GM12892 (cell line): Measurements from ENCODE around the gene ANTXR1.

Source experiments
- DNase-seq: peaks from one replicate; pipeline ENCODE4 v3.0.0; 2011; ENCODE audit not compliant: insufficient read length
- FAIRE-seq: peaks from 2 replicates; lab custom pipeline; 2011; peaks lifted over from hg19 to GRCh38; lab: Jason Lieb, UNC
- POLR2A ChIP-seq: IDR thresholded peaks from 2 replicates; pipeline ENCODE4 v1.6.1; 2011; ENCODE audit warnings: low read depth, low read length, control low read depth
- POLR2AphosphoS5 ChIP-seq: IDR thresholded peaks from 2 replicates; pipeline ENCODE4 v1.6.1; 2011; ENCODE audit warnings: low read depth, low read length, control low read depth
- TAF1 ChIP-seq: IDR thresholded peaks from 2 replicates; pipeline ENCODE4 v1.6.1; 2011; ENCODE audit warnings: low read depth, mild to moderate bottlenecking, control low read depth, low read length, borderline replicate concordance

ANTXR1 gene

DNA sequence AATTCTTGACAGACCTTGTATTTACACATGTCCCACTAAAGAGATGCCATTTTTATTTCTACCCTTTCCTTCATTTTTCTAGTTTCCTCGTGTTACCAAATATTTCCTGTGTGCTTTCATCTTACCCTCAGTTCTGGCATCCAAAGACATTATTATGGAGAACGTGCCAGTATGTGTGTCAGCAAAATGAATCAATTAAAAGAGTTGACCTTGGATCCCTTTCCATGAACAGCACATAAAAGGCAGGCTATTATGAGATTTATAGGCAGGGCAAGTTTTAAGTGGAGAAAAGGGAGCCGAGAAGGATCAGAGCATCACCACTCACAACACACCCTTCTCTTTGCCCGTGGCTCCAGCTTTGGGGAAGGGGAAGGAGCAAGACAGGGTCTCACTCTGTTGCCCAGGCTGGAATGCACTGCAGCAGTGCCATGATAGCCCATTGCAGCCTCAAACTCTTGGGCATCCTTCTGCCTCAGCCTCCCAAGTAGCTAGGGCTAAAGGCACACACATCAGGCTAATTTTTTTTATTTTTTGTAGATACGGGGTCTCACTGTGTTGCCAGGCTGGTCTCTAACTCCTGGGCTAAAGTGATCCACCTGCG lies 224.2 kb downstream of the ANTXR1 start:
- TF ChIP-seq TAF1 (no peak), POLR2A (no peak), POLR2AphosphoS5 (no peak)
- DNase-seq (no peak), FAIRE-seq (no peak)

DNA sequence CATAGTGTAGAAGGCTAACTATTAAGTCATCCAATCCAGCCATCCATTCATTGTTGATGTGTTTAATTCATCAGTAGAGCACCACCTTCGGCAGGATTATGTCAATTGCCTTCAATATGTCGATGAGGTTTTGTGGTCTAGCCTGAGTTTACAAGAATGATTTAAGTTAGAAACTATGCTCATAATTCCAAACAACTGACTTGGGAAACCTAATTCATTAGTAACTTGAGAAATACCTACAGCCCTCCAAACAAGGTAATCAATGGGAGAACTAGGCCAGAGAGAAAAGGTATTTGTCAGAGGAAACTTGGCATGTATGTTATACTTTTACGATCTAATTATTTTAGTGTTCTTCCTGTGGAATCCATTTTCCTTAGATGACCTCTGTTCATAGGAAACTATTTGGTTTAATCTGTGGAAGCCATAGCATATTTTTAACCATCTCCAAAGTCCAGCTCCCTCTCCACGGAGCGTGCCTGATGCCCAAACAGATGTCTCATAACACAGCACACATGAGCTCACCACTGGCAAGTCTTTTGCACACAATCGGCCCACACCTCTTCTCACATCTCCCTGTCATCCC lies 225.6 kb downstream of the ANTXR1 start:
- no peak for DNase-seq
- no peak for FAIRE-seq
- TF ChIP-seq TAF1 (no peak), POLR2AphosphoS5 (no peak), POLR2A (no peak)

DNA sequence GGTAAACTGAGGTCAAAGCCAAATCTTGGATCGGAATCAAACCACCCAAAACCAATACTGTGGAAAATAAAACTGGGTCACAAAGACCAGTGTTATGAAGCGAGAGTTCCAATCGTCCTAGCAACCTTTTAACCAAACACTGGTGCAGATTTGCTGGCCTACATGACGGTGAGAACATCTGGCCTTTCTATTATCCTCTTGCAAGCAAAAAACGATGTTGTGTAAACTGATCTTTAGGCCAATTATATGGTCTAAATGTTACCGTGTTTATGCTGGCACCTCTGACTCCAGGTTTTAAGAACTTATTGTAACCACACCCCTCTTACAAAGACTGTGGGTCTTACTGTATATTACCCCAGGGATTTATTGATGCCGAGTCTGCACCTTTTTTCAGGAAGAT lies 228.1 kb downstream of the ANTXR1 start:
- DNase-seq (no peak), FAIRE-seq (no peak)
- TF ChIP-seq POLR2AphosphoS5 = no peak
- TF ChIP-seq TAF1 = no peak
- TF ChIP-seq POLR2A = no peak

DNA sequence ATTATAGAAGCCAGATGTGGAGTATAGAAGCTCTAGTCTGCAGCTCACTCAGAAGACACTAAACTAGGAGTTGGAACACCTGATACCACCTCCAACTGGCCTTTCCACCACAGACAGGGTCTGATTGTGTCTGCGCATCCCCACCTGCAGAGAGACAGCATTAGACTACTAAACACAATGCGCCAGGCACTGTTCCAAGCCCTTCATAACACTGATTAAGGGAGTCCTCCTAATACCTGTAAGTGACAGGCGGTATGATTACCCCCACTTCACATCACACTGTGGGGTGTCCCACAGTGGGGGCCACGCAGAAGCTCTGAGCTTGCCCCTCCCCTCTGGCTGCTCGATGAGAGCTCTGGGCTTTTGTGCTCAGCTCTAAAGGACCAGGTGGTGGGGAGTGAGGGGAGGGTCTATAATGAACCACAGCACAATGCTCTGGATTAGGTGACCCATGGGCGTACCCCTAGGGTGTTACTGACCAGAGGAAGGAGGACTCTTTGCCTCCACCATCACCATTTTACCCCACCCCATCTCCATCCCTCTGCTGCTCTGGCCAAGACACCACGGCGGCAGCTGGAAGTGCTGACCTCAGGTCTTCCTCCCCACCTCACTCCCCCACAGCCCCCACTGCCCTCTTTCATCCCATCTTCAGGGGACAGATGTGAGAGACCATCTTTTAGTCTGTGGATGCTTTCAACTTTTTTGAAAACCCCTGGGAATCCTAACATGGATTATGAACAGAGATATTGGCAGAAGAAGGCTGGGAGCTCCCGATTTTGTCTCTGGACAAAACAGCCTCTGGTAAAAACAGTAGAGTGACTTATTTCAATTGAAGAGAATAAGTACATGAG lies 228.9 kb downstream of the ANTXR1 start:
- TF ChIP-seq POLR2A (no peak), TAF1 (no peak), POLR2AphosphoS5 (no peak)
- DNase-seq = no peak
- no peak for FAIRE-seq

- DNase-seq (no peak), FAIRE-seq (no peak)
- no peak for TF ChIP-seq TAF1
- TF ChIP-seq POLR2AphosphoS5 = no peak
- TF ChIP-seq POLR2A = no peak
Observed at GRCh38 chr2:69242651-69243051, 229.7 kb downstream of the ANTXR1 start.

GRCh38 chr2:69243652-69244051 lies 230.7 kb downstream of the ANTXR1 start:
- TF ChIP-seq POLR2AphosphoS5 (no peak), TAF1 (no peak), POLR2A (no peak)
- no peak for FAIRE-seq

GRCh38 chr2:69244882-69245281 lies 231.9 kb downstream of the ANTXR1 start:
- FAIRE-seq = no peak
- no peak for TF ChIP-seq TAF1
- no peak for TF ChIP-seq POLR2AphosphoS5
- TF ChIP-seq POLR2A = no peak
- DNase-seq = no peak

More at GRCh38 chr2:69243652-69244051, 230.7 kb downstream of the ANTXR1 start:
- DNase-seq = no peak

GRCh38 chr2:69247583-69247982 lies 234.6 kb downstream of the ANTXR1 start:
- FAIRE-seq (no peak), DNase-seq (no peak)
- TF ChIP-seq POLR2A (no peak), TAF1 (no peak), POLR2AphosphoS5 (no peak)

DNA sequence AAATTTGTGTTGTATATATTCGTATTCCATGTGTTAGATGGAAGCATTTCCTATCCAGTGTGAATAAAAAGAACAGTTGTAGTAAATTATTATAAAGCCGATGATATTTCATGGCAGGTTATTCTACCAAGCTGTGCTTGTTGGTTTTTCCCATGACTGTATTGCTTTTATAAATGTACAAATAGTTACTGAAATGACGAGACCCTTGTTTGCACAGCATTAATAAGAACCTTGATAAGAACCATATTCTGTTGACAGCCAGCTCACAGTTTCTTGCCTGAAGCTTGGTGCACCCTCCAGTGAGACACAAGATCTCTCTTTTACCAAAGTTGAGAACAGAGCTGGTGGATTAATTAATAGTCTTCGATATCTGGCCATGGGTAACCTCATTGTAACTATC lies 235.3 kb downstream of the ANTXR1 start:
- TF ChIP-seq POLR2A (no peak), POLR2AphosphoS5 (no peak), TAF1 (no peak)
- FAIRE-seq = no peak
- DNase-seq = no peak

DNA sequence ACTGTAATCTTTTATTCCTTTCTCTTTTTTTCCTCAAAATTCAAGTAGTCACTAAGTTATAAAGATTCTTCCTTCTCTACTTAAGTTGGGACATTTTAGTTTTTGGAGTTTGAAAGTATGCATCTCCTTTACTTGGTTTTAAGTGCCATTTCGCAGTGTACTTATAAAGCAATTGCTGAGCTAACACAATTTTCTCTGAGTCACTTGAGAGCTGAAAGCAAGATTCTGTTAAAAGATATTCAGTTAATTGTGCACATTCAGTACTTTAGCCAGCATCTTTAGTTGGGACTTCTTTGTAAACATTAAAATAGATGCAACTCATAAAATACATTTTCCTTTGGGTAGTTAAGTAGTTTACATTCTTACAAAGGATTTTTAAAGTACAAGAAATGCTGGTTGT lies 238.0 kb downstream of the ANTXR1 start:
- FAIRE-seq (no peak), DNase-seq (no peak)
- TF ChIP-seq TAF1 (no peak), POLR2AphosphoS5 (no peak), POLR2A (no peak)

GRCh38 chr2:69251943-69252342 lies 239.0 kb downstream of the ANTXR1 start:
- FAIRE-seq (no peak), DNase-seq (no peak)
- TF ChIP-seq POLR2AphosphoS5 (no peak), POLR2A (no peak), TAF1 (no peak)
